PC-3 (cell line): Measurements from ENCODE around the gene SPINDOC. TPM values are rescaled to one million over a fixed set of nuclear protein-coding genes. Genes with fewer than 3 reads are reported as not detected.
A peak's percentile ranks its signal among the peaks of the same experiment; 100 is the strongest.

ENCODE experiments used
- ATAC-seq: fragments of 200-7000 bp; cut with Tn5 transposase; 2 replicates; pipeline ENCODE4 v1.9.1; 2020; ENCODE audit warnings: mild to moderate bottlenecking, moderate library complexity
- BruUV-seq: library from RNA; stranded (reverse); fragments of 400-500 nt; replicated peaks from 2 replicates; lab custom pipeline; 2021; lab: Mats Ljungman, UMichigan
- CTCF ChIA-PET: fragments of 300-600 bp; sonication (Branson Sonifier 250); formaldehyde crosslinking; loops from one replicate; lab custom pipeline; 2022; ENCODE audit warnings: antibody characterized with exemption; lab: Charles Lee
- POLR2A ChIA-PET: fragments of 300-600 bp; sonication (Branson Sonifier 250); formaldehyde crosslinking; loops from one replicate; lab custom pipeline; 2022; ENCODE audit warnings: antibody characterized with exemption; ENCODE audit not compliant: unreplicated experiment; lab: Charles Lee
- DNase-seq: peaks from one replicate; pipeline ENCODE4 v3.0.0-alpha.2; 2015
- H2AFZ ChIP-seq: fragments of 300-600 bp; sonication (generic); 2 replicates; pipeline ENCODE4 v1.6.0; 2016; ENCODE audit warnings: antibody characterized with exemption, low read length
- H3F3A ChIP-seq: fragments of 300-600 bp; sonication (generic); one replicate; pipeline ENCODE4 v1.6.0; 2017; ENCODE audit warnings: antibody characterized with exemption, low read length, control low read depth, mild to moderate bottlenecking; ENCODE audit not compliant: unreplicated experiment
- H3K27ac ChIP-seq: fragments of 300-600 bp; sonication (generic); 2 replicates; pipeline ENCODE4 v1.5.1; 2016; ENCODE audit warnings: mild to moderate bottlenecking, low read length
- H3K27me3 ChIP-seq: fragments of 300-600 bp; sonication (generic); 2 replicates; pipeline ENCODE4 v1.6.1; 2016; ENCODE audit warnings: low read length, mixed read lengths
- H3K36me3 ChIP-seq: fragments of 300-600 bp; sonication (generic); 2 replicates; pipeline ENCODE4 v1.6.1; 2016; ENCODE audit warnings: low read depth, mixed run types, low read length, mixed read lengths
- H3K4me1 ChIP-seq: fragments of 300-600 bp; sonication (generic); 2 replicates; pipeline ENCODE4 v1.5.1; 2016; ENCODE audit warnings: low read length; ENCODE audit not compliant: insufficient read depth
- H3K4me2 ChIP-seq: fragments of 300-600 bp; sonication (generic); 2 replicates; pipeline ENCODE4 v1.6.0; 2016; ENCODE audit warnings: low read length
- H3K4me3 ChIP-seq: fragments of 300-600 bp; sonication (generic); 2 replicates; pipeline ENCODE4 v1.5.1; 2016; ENCODE audit warnings: mild to moderate bottlenecking, low read length, mixed read lengths
- H3K79me2 ChIP-seq: fragments of 300-600 bp; sonication (generic); 2 replicates; pipeline ENCODE4 v1.6.1; 2017; ENCODE audit warnings: low read length, mixed read lengths
- H3K9ac ChIP-seq: fragments of 300-600 bp; sonication (generic); 2 replicates; pipeline ENCODE4 v1.6.0; 2016; ENCODE audit warnings: mild to moderate bottlenecking, low read length
- H3K9me2 ChIP-seq: fragments of 300-600 bp; sonication (generic); replicated peaks from 2 replicates; pipeline ENCODE4 v1.6.1; 2016; ENCODE audit warnings: mixed run types, low read length, mixed read lengths
- H3K9me3 ChIP-seq: fragments of 300-600 bp; sonication (generic); 2 replicates; pipeline ENCODE4 v1.6.1; 2016; ENCODE audit warnings: low read length, mixed read lengths
- H4K20me1 ChIP-seq: fragments of 300-600 bp; sonication (generic); 2 replicates; pipeline ENCODE4 v1.6.1; 2016; ENCODE audit warnings: low read length, mixed read lengths
- EZH2 ChIP-seq: fragments of 300-600 bp; sonication (generic); IDR thresholded peaks from one replicate; pipeline ENCODE4 v1.6.1; 2017; ENCODE audit warnings: antibody characterized with exemption, mild to moderate bottlenecking, low read length; ENCODE audit not compliant: unreplicated experiment
- EZH2phosphoT487 ChIP-seq: fragments of 300-600 bp; sonication (generic); IDR thresholded peaks from 2 replicates; pipeline ENCODE4 v1.6.1; 2018; ENCODE audit warnings: mild to moderate bottlenecking, antibody characterized with exemption, low read length, borderline replicate concordance
- intact Hi-C: fragments of 100-400 bp; cut with micrococcal nuclease; formaldehyde crosslinking; loops from 2 replicates; pipeline ENCODE4 v1.9.0; 2023
- total RNA-seq: library from RNA; depleted of rRNA; stranded (reverse); fragments of >200 nt; gene quantifications from 2 replicates; pipeline ENCODE4 v1.2.3, GENCODE V29; 2014
- TF ChIP-seq, protein P1 (sequence below): fragments of 300-600 bp; sonication (generic); conservative IDR thresholded peaks from 2 replicates; pipeline ENCODE4 v1.5.1; 2017; ENCODE audit warnings: antibody characterized with exemption, low read depth, mild to moderate bottlenecking, low read length

SPINDOC gene
- total RNA-seq, 1 experiment from 2014 or later, result 61.5 TPM

DNA sequence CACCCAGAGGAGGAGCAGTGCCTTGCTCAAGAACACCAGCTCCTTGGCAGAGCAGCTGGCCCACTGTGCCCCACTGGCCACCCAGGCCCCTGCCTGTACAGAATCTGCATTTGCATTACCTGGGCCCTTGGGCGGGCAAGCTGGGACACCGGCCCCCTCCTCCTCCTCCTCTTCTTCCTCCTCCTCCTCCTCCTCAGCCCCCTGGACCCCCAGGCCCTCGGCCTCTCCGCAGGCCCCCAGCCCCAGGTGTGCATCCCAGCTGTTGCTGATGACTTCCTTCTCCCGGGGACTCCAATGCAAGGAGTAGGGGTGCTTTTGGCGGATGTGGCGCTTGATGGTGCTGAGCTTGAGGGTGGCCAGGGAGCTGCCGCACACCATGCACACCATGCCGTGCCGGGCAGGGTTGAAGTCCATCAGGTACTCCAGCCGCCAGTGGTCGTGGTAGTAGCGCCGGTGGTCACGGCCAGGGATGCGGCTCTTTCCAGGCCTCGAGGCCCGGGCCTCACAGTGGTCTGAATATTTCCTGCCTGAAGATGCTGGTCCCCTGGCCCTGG lies 47.5 kb upstream of the SPINDOC start:
- ATAC-seq (no peak), DNase-seq (no peak)
- Histone ChIP-seq H3K79me2 (peaks cover 21% of the 10 kb centered on the region), H3K4me1 (peaks cover 9% of the 10 kb centered on the region; the same call in 1 of the 2 replicates), H3K4me3 (no peak overlapping the region), H3K9me3 (no peaks in the 10 kb centered on the region), H3K9me2 (no peaks in the 10 kb centered on the region), H3F3A (peaks cover 7% of the 10 kb centered on the region), H3K27ac (no peak overlapping the region), H2AFZ (no peak overlapping the region), H3K4me2 (no peak overlapping the region), H3K9ac (no peak overlapping the region), H3K27me3 (no peaks in the 10 kb centered on the region), H3K36me3 (no peaks in the 10 kb centered on the region; the same call in 1 of the 2 replicates), H4K20me1 (peaks cover 13% of the 10 kb centered on the region)
- TF ChIP-seq EZH2phosphoT487, result no peak
- TF ChIP-seq, protein P1, sequence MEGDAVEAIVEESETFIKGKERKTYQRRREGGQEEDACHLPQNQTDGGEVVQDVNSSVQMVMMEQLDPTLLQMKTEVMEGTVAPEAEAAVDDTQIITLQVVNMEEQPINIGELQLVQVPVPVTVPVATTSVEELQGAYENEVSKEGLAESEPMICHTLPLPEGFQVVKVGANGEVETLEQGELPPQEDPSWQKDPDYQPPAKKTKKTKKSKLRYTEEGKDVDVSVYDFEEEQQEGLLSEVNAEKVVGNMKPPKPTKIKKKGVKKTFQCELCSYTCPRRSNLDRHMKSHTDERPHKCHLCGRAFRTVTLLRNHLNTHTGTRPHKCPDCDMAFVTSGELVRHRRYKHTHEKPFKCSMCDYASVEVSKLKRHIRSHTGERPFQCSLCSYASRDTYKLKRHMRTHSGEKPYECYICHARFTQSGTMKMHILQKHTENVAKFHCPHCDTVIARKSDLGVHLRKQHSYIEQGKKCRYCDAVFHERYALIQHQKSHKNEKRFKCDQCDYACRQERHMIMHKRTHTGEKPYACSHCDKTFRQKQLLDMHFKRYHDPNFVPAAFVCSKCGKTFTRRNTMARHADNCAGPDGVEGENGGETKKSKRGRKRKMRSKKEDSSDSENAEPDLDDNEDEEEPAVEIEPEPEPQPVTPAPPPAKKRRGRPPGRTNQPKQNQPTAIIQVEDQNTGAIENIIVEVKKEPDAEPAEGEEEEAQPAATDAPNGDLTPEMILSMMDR, result no peak
- TF ChIP-seq EZH2, result no peak
- ChIA-PET CTCF (no interaction called here), POLR2A (no interaction called here)
- intact Hi-C loops, result loop anchor here (2.0 to 10.0 kb wide), 3 partner anchors 73 to 379 kb away; partner anchors contain the start of gene MARK2
- BruUV-seq, result no TSS peak

DNA sequence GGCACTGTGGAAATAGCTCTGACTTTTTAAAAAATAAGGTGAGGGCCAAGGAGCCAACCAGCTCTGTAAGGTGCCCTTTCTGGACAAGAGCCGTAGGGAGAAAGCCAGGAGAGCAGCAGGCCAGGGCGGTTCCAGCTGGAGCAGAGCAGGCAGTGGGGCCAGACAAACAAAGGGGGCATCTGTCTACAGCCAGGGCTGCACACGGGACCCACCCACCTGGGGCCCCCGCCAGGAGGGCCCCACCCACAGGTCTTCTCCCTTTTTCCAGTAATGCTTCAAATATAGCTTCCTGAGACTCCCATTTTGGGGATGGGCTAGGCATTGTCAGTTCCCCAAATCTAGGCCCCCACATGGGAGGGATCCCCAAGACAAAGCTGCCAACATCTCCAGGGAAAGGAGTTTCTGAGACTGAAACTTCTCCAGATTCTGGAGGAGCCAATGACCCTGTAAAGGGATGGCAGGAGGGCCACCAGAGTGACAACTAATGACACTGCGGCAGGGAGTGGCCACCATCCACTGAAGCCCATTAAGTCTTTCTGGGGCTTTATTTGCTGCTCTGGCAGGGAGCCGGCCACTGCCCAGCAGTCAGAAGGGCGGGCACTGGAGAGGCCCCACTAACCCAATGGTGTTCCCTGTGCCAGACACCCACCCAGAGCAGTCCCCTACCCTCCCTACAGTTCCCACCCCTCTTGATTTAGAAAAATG lies 46.6 kb upstream of the SPINDOC start:
- ATAC-seq (no peak), DNase-seq (no peak)
- Histone ChIP-seq H3K4me1 (peaks cover 9% of the 10 kb centered on the region; the same call in 1 of the 2 replicates), H3K79me2 (peaks cover 21% of the 10 kb centered on the region), H3K4me3 (peak overlapping the region; percentile 100), H3K27ac (no peak overlapping the region), H2AFZ (no peak overlapping the region; the same call in 1 of the 2 replicates), H3K4me2 (peak overlapping the region; percentile 100), H4K20me1 (peaks cover 13% of the 10 kb centered on the region), H3K9ac (no peak overlapping the region), H3K27me3 (no peaks in the 10 kb centered on the region), H3F3A (peaks cover 7% of the 10 kb centered on the region), H3K9me2 (no peaks in the 10 kb centered on the region), H3K9me3 (no peaks in the 10 kb centered on the region), H3K36me3 (no peaks in the 10 kb centered on the region)
- POLR2A ChIA-PET, result interaction anchor here (0.7 kb wide), 1 partner anchor 84 kb away, joined by 9 read pairs; no protein-coding TSS in a partner anchor
- TF ChIP-seq, protein P1, result no peak
- TF ChIP-seq EZH2, result no peak
- no peak for TF ChIP-seq EZH2phosphoT487
- CTCF ChIA-PET, result interaction anchor here (0.6 kb wide), 1 partner anchor 111 kb away, joined by 7 read pairs; no protein-coding TSS in a partner anchor
- no TSS peak for BruUV-seq
- intact Hi-C loops, result loop anchor here (2.0 to 10.0 kb wide), 3 partner anchors 72 to 378 kb away; partner anchors contain the start of gene MARK2
